ENCODE results near the gene SLC5A1.
"Not testable (repeated sequence)": the region's sequence is repeated elsewhere in the genome, so short reads cannot be mapped to it uniquely, and the experiment has no call there.

SLC5A1 gene

GRCh38 chr22:32157632-32158031 lies 114.6 kb downstream of the SLC5A1 start:
- H3K4me3 Mint-ChIP-seq; DNase-seq (ENCODE audit: low spot score); H3K36me3 Mint-ChIP-seq (ENCODE audit: low read depth); H3K9me3 Mint-ChIP-seq; H3K4me1 Mint-ChIP-seq (ENCODE audit: low read depth); H3K27ac Mint-ChIP-seq: not testable (repeated sequence)
- H3K27me3 Mint-ChIP-seq (ENCODE audit: low read depth): peaks cover 12% of the 10 kb centered on the region

- H3K27ac Mint-ChIP-seq: no peak within 1 kb of the TSS
- H3K9me3 Mint-ChIP-seq: no peaks in the 10 kb centered on the region
- H3K36me3 Mint-ChIP-seq (ENCODE audit: low read depth): no peaks in the 10 kb centered on the region
- peaks cover 21% of the 10 kb centered on the region for H3K27me3 Mint-ChIP-seq (ENCODE audit: low read depth)
- no peak within 1 kb of the TSS for H3K4me3 Mint-ChIP-seq
- no peak for DNase-seq (ENCODE audit: low spot score)
- H3K4me1 Mint-ChIP-seq (ENCODE audit: low read depth): peaks cover 2% of the 10 kb centered on the region
Observed at GRCh38 chr22:32158712-32159533, 115.9 kb downstream of the SLC5A1 start, which contains the start of gene C22orf42. TSS of gene C22orf42 (minus strand) at chr22:32159303. CDS start at chr22:32159215, 88 bp downstream.

- not testable (repeated sequence) for H3K36me3 Mint-ChIP-seq (ENCODE audit: low read depth)
Observed at GRCh38 chr22:32160411-32160810, 117.3 kb downstream of the SLC5A1 start.

More at GRCh38 chr22:32160411-32160810, 117.3 kb downstream of the SLC5A1 start:
- H3K27ac Mint-ChIP-seq; H3K9me3 Mint-ChIP-seq; DNase-seq (ENCODE audit: low spot score); H3K4me3 Mint-ChIP-seq; H3K4me1 Mint-ChIP-seq (ENCODE audit: low read depth): not testable (repeated sequence)
- peaks cover 13% of the 10 kb centered on the region for H3K27me3 Mint-ChIP-seq (ENCODE audit: low read depth)

All from T-helper 2 cell treated with Interferon-gamma antibody and Interleukin-4, amounts not matched to agents 5 μg/mL and 100 μg/mL, for 36 hours (primary cell).